Chondrocyte (in vitro differentiated cells): ENCODE measurements around the gene ABI3. TPM values are rescaled to one million over a fixed set of nuclear protein-coding genes. Genes with fewer than 3 reads are reported as not detected.

Experiments used
- DNase-seq: peaks from one replicate; pipeline ENCODE4 v3.0.0; 2021; ENCODE audit warnings: mixed read lengths, low spot score
- H3K27ac Mint-ChIP-seq: one replicate; pipeline ENCODE4 v1.8.0; 2021; ENCODE audit warnings: mild to moderate bottlenecking, moderate library complexity, mixed read lengths; ENCODE audit not compliant: unreplicated experiment
- H3K27me3 Mint-ChIP-seq: 2 replicates; pipeline ENCODE4 v1.8.0; 2021; ENCODE audit warnings: low read depth, mixed read lengths
- H3K36me3 Mint-ChIP-seq: 2 replicates; pipeline ENCODE4 v1.8.0; 2021; ENCODE audit warnings: low read depth, mixed read lengths
- H3K4me1 Mint-ChIP-seq: 2 replicates; pipeline ENCODE4 v1.8.0; 2021; ENCODE audit warnings: low read depth, mild to moderate bottlenecking, mixed read lengths
- H3K4me3 Mint-ChIP-seq: one replicate; pipeline ENCODE4 v1.8.0; 2021; ENCODE audit warnings: mild to moderate bottlenecking, moderate library complexity, mixed read lengths; ENCODE audit not compliant: unreplicated experiment
- H3K9me3 Mint-ChIP-seq: 2 replicates; pipeline ENCODE4 v1.8.0; 2021; ENCODE audit warnings: low read depth, mixed read lengths
- total RNA-seq: library from RNA; stranded (reverse); gene quantifications from 3 replicates; pipeline ENCODE4 v1.2.1, GENCODE V29; 2021
- TF ChIP-seq, protein P1 (sequence below): fragments of 200-600 bp; sonication (generic); IDR thresholded peaks from 2 replicates; pipeline ENCODE4 v1.5.0; 2021; ENCODE audit warnings: antibody characterized with exemption, mild to moderate bottlenecking, moderate library complexity

The ABI3 gene
- total RNA-seq, 1 donor from 2014 or later, result not detected

DNA sequence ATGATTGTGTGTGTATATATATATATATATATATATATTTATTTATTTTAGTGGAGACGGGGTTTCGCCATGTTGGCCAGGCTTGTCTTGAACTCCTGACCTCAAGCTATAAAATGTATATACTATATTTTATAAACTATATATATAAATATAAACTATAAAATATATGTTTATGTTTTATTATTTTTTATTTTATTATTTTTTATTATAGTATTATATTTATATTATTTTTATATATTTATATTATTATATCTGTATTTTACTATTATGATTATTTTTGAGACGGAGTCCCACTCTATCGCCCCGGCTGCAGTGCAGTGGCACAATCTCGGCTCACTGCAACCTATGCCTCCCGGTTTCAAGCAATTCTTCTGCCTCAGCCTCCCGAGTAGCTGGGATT lies 30.5 kb downstream of the ABI3 start:
- Mint-ChIP-seq H3K36me3 (no peaks in the 10 kb centered on the region), H3K27ac (no peak overlapping the region), H3K4me3 (no peak overlapping the region), H3K4me1 (no peaks in the 10 kb centered on the region), H3K9me3 (no peaks in the 10 kb centered on the region), H3K27me3 (peaks cover 4% of the 10 kb centered on the region)
- no peak for DNase-seq
- TF ChIP-seq, protein P1, sequence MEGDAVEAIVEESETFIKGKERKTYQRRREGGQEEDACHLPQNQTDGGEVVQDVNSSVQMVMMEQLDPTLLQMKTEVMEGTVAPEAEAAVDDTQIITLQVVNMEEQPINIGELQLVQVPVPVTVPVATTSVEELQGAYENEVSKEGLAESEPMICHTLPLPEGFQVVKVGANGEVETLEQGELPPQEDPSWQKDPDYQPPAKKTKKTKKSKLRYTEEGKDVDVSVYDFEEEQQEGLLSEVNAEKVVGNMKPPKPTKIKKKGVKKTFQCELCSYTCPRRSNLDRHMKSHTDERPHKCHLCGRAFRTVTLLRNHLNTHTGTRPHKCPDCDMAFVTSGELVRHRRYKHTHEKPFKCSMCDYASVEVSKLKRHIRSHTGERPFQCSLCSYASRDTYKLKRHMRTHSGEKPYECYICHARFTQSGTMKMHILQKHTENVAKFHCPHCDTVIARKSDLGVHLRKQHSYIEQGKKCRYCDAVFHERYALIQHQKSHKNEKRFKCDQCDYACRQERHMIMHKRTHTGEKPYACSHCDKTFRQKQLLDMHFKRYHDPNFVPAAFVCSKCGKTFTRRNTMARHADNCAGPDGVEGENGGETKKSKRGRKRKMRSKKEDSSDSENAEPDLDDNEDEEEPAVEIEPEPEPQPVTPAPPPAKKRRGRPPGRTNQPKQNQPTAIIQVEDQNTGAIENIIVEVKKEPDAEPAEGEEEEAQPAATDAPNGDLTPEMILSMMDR, result no peak

DNA sequence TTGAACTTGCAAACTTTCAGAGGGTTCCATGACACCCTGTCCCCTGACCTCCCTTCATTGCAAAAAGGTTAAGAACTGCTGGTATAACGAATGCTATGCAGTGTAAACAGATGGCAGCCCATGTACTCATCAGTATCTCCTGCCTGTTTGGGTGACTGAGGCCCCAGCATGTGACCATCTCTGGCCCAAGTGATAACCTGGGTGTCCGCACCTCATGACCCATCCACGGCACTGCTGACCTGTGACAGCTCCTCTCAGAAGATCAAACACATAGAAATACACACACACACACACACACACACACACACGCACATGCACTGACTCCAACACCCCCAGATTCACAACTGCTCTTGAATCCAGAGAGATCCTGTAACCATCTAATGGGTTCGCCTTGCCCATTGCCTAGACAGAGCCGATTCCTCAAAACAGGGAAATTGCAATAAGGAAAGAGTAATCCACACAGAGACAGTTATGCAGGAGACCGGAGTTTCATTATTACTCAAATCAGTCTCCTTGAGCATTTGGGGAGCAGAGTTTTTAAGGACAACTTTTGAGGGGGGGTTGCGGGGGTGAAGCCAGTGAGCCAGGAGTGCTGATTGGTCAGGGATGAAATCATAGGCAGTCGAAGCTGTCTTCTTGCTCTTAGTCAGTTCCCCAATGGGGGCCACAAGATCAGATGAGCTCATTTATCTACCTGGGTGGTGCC lies 31.3 kb downstream of the ABI3 start:
- no peak for DNase-seq

DNA sequence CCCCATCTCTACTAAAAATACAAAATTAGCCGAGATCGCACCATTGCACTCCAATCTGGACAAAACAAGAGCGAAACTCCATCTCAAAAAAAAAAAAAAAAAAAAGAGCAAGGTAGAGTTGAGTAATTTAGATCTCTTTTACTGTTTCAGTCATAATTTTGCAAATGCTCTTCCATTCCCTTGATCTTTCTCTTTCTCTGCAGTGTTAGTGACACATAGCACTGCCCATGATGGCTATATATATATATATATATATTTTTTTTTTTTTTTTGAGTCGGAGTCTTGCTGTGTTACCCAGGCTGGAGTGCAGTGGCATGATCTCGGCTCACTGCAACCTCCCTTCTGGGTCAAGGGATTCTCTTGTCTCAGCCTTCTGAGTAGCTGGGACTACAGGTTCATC lies 32.3 kb downstream of the ABI3 start:
- H3K4me3 Mint-ChIP-seq, result no peak overlapping the region
- no peaks in the 10 kb centered on the region for H3K36me3 Mint-ChIP-seq
- peaks cover 4% of the 10 kb centered on the region for H3K27me3 Mint-ChIP-seq
- H3K4me1 Mint-ChIP-seq, result no peaks in the 10 kb centered on the region
- H3K9me3 Mint-ChIP-seq, result no peaks in the 10 kb centered on the region
- no peak for DNase-seq
- TF ChIP-seq, protein P1, result no peak
- H3K27ac Mint-ChIP-seq, result no peak overlapping the region

More for the DNA sequence above, 31.3 kb downstream of the ABI3 start:
- Mint-ChIP-seq H3K27me3 (peaks cover 4% of the 10 kb centered on the region), H3K36me3 (no peaks in the 10 kb centered on the region), H3K4me1 (no peaks in the 10 kb centered on the region), H3K9me3 (no peaks in the 10 kb centered on the region), H3K27ac (no peak overlapping the region), H3K4me3 (no peak overlapping the region)
- TF ChIP-seq, protein P1, result no peak

DNA sequence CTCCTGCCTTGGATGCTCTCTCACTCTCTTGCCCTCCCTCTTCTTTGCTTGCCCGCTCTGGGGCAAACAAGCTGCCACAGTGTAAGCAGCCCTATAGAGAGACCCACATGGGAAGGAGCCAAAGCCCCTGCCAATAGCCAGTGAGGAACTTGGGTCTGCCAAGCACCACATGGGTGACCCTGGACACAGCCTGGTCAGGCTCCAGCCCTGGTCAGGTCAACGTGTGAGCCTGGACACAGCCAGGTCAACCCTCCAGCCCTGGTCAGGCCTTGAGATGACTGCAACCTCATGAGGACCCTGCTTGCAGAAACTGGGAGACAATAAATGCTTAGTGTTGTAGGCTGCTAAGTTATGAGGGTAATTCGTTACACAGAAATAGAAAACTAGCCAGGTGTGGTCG lies 34.3 kb downstream of the ABI3 start:
- peaks cover 2% of the 10 kb centered on the region for H3K27me3 Mint-ChIP-seq
- no peak overlapping the region for H3K4me3 Mint-ChIP-seq
- peaks cover 8% of the 10 kb centered on the region for H3K4me1 Mint-ChIP-seq
- no peak for DNase-seq
- H3K9me3 Mint-ChIP-seq, result no peaks in the 10 kb centered on the region
- no peaks in the 10 kb centered on the region for H3K36me3 Mint-ChIP-seq
- TF ChIP-seq, protein P1, result no peak
- no peak overlapping the region for H3K27ac Mint-ChIP-seq

DNA sequence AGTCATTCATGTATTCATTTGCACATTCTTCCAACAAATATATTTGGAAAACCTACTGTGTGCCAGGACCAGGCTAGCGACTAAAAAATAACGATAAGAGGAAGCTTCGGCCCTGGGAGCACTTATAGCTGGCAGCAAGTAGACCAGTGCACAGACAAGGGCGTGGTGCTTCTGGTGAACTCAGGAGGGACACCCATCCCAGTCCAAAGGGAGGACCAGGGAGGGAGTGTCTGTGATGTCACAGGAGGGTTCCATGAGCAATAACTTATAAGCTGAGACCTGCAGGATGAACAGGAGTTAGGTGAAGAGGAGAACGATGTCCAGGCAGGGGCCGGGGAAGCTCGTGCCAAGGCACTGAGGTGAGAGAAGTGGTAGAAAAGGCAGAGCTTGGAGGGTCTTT lies 37.4 kb downstream of the ABI3 start:
- no peak for DNase-seq
- Mint-ChIP-seq H3K4me3 (no peak overlapping the region), H3K36me3 (no peaks in the 10 kb centered on the region), H3K27ac (no peak overlapping the region), H3K27me3 (peaks cover 2% of the 10 kb centered on the region), H3K4me1 (peaks cover 11% of the 10 kb centered on the region), H3K9me3 (no peaks in the 10 kb centered on the region)
- TF ChIP-seq, protein P1, result no peak
